ENCODE measurements around the gene CST9.

CST9 gene

GRCh38 chr20:23586735-23587525, 18.8 kb downstream of the CST9 start:
- TF ChIP-seq TCF12 (IDR thresholded peaks at IDR 0.05; ENCODE audit: low read depth) (no peak), EP300 (IDR thresholded peaks at IDR 0.05; ENCODE audit: borderline replicate concordance) (no peak), FOXM1 (IDR thresholded peaks at IDR 0.05; ENCODE audit: borderline replicate concordance, low read depth) (no peak), TEAD4 (IDR thresholded peaks at IDR 0.05) (no peak), CEBPB (IDR thresholded peaks at IDR 0.05) (no peak), RAD21 (IDR thresholded peaks at IDR 0.05; ENCODE audit: low read depth) (no peak), YY1 (IDR thresholded peaks at IDR 0.05; ENCODE audit: low read depth) (no peak), EGR1 (IDR thresholded peaks at IDR 0.05) (no peak), NFIC (IDR thresholded peaks at IDR 0.05) (no peak), CREB1 (IDR thresholded peaks at IDR 0.05; ENCODE audit: low read depth) (no peak), ZBTB7A (IDR thresholded peaks at IDR 0.05; ENCODE audit: low read depth) (no peak), TAF1 (IDR thresholded peaks at IDR 0.05; ENCODE audit: low read depth) (no peak)
- TF ChIP-seq, protein P1, sequence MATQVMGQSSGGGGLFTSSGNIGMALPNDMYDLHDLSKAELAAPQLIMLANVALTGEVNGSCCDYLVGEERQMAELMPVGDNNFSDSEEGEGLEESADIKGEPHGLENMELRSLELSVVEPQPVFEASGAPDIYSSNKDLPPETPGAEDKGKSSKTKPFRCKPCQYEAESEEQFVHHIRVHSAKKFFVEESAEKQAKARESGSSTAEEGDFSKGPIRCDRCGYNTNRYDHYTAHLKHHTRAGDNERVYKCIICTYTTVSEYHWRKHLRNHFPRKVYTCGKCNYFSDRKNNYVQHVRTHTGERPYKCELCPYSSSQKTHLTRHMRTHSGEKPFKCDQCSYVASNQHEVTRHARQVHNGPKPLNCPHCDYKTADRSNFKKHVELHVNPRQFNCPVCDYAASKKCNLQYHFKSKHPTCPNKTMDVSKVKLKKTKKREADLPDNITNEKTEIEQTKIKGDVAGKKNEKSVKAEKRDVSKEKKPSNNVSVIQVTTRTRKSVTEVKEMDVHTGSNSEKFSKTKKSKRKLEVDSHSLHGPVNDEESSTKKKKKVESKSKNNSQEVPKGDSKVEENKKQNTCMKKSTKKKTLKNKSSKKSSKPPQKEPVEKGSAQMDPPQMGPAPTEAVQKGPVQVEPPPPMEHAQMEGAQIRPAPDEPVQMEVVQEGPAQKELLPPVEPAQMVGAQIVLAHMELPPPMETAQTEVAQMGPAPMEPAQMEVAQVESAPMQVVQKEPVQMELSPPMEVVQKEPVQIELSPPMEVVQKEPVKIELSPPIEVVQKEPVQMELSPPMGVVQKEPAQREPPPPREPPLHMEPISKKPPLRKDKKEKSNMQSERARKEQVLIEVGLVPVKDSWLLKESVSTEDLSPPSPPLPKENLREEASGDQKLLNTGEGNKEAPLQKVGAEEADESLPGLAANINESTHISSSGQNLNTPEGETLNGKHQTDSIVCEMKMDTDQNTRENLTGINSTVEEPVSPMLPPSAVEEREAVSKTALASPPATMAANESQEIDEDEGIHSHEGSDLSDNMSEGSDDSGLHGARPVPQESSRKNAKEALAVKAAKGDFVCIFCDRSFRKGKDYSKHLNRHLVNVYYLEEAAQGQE (IDR thresholded peaks at IDR 0.05; ENCODE audit: low read depth): no peak
- TF ChIP-seq, protein P2, sequence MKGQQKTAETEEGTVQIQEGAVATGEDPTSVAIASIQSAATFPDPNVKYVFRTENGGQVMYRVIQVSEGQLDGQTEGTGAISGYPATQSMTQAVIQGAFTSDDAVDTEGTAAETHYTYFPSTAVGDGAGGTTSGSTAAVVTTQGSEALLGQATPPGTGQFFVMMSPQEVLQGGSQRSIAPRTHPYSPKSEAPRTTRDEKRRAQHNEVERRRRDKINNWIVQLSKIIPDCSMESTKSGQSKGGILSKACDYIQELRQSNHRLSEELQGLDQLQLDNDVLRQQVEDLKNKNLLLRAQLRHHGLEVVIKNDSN (IDR thresholded peaks at IDR 0.05): no peak
- TF ChIP-seq, protein P3, sequence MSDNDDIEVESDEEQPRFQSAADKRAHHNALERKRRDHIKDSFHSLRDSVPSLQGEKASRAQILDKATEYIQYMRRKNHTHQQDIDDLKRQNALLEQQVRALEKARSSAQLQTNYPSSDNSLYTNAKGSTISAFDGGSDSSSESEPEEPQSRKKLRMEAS (IDR thresholded peaks at IDR 0.05): no peak

- TF ChIP-seq EP300 (IDR thresholded peaks at IDR 0.05; ENCODE audit: borderline replicate concordance): no peak
- TF ChIP-seq, protein P3 (IDR thresholded peaks at IDR 0.05): no peak
- TF ChIP-seq FOXM1 (IDR thresholded peaks at IDR 0.05; ENCODE audit: borderline replicate concordance, low read depth): no peak
- no peak for TF ChIP-seq NFIC (IDR thresholded peaks at IDR 0.05)
- no peak for TF ChIP-seq TCF12 (IDR thresholded peaks at IDR 0.05; ENCODE audit: low read depth)
- no peak for TF ChIP-seq CEBPB (IDR thresholded peaks at IDR 0.05)
These were observed 19.6 kb downstream of the CST9 start for GRCh38 chr20:23585808-23586734.

GRCh38 chr20:23585449-23585807, 20.3 kb downstream of the CST9 start:
- TF ChIP-seq RAD21 (IDR thresholded peaks at IDR 0.05; ENCODE audit: low read depth): no peak
- no peak for TF ChIP-seq TEAD4 (IDR thresholded peaks at IDR 0.05)
- TF ChIP-seq, protein P3 (IDR thresholded peaks at IDR 0.05): no peak
- no peak for TF ChIP-seq TAF1 (IDR thresholded peaks at IDR 0.05; ENCODE audit: low read depth)
- TF ChIP-seq CREB1 (IDR thresholded peaks at IDR 0.05; ENCODE audit: low read depth): no peak
- TF ChIP-seq FOXM1 (IDR thresholded peaks at IDR 0.05; ENCODE audit: borderline replicate concordance, low read depth): no peak
- no peak for TF ChIP-seq CEBPB (IDR thresholded peaks at IDR 0.05)
- no peak for TF ChIP-seq EGR1 (IDR thresholded peaks at IDR 0.05)
- TF ChIP-seq, protein P2 (IDR thresholded peaks at IDR 0.05): no peak
- no peak for TF ChIP-seq TCF12 (IDR thresholded peaks at IDR 0.05; ENCODE audit: low read depth)
- TF ChIP-seq, protein P1 (IDR thresholded peaks at IDR 0.05; ENCODE audit: low read depth): no peak
- no peak for TF ChIP-seq YY1 (IDR thresholded peaks at IDR 0.05; ENCODE audit: low read depth)
- TF ChIP-seq ZBTB7A (IDR thresholded peaks at IDR 0.05; ENCODE audit: low read depth): no peak
- no peak for TF ChIP-seq EP300 (IDR thresholded peaks at IDR 0.05; ENCODE audit: borderline replicate concordance)
- no peak for TF ChIP-seq NFIC (IDR thresholded peaks at IDR 0.05)

GRCh38 chr20:23584434-23585199, 21.1 kb downstream of the CST9 start:
- no peak for TF ChIP-seq TAF1 (IDR thresholded peaks at IDR 0.05; ENCODE audit: low read depth)
- TF ChIP-seq, protein P3 (IDR thresholded peaks at IDR 0.05): no peak

Data from Ishikawa (cell line).